GM12874 (cell line): Measurements from ENCODE around the gene HSD17B11.

ENCODE experiments used
- CTCF ChIP-seq: IDR thresholded peaks from 2 replicates; pipeline ENCODE4 v1.5.1; 2011; ENCODE audit warnings: low read depth, mild to moderate bottlenecking, control low read depth, low read length, moderate library complexity; ENCODE audit not compliant: insufficient read depth

The HSD17B11 gene

GRCh38 chr4:87410679-87411078, 19.7 kb upstream of the HSD17B11 start:
- no peak for TF ChIP-seq CTCF

GRCh38 chr4:87410157-87410556, 19.2 kb upstream of the HSD17B11 start:
- TF ChIP-seq CTCF = no peak

GRCh38 chr4:87409420-87409939, 18.5 kb upstream of the HSD17B11 start:
- TF ChIP-seq CTCF = no peak

- TF ChIP-seq CTCF = no peak
Measured at GRCh38 chr4:87406462-87406861, 15.5 kb upstream of the HSD17B11 start.

GRCh38 chr4:87405211-87405820, 14.3 kb upstream of the HSD17B11 start:
- TF ChIP-seq CTCF = no peak

- TF ChIP-seq CTCF = no peak
Measured at GRCh38 chr4:87399954-87400353, 9.0 kb upstream of the HSD17B11 start.

GRCh38 chr4:87399148-87399547, 8.2 kb upstream of the HSD17B11 start:
- no peak for TF ChIP-seq CTCF

- TF ChIP-seq CTCF = no peak
Measured at GRCh38 chr4:87392183-87392582, 1.2 kb upstream of the HSD17B11 start.
